Measurements from ENCODE around the gene PIP4K2B. TPM values are rescaled to one million over a fixed set of nuclear protein-coding genes. Genes with fewer than 3 reads are reported as not detected.

PIP4K2B gene
- total RNA-seq, 2 donors from 2014 or later, result 20.2 to 30.3 TPM

- Histone ChIP-seq H3K9me3 (no peaks in the 10 kb centered on the region), H3K27me3 (no peaks in the 10 kb centered on the region), H3K36me3 (replicated peaks in 1 of 2; ENCODE audit: insufficient read depth in 1 of 2, low read depth in 2 of 2) (peaks cover 0 to 3% of the 10 kb centered on the region in 2 donors), H3K27ac (no peak overlapping the region), H3K4me1 (peaks cover 6% of the 10 kb centered on the region), H3K4me3 (no peak overlapping the region)
- ATAC-seq (no peak), DNase-seq (peak in 3 of 4 donors; percentile 67 to 78 (median 78))
- intact Hi-C loops (cut with DNase I), result no loop called here
- TF ChIP-seq CTCF (IDR thresholded peaks at IDR 0.05), result no peak
- TF ChIP-seq POLR2A (IDR thresholded peaks at IDR 0.05), result no peak
- 54 to 80% methylated on average over 2 to 15 of the region's 16 CpGs for WGBS, 2 donors
These were observed 74.9 kb downstream of the PIP4K2B start for GRCh38 chr17:38724337-38724988.

- intact Hi-C loops (cut with DNase I), result no loop called here
- H3K27me3 ChIP-seq, result no peaks in the 10 kb centered on the region
These were observed 77.6 kb downstream of the PIP4K2B start for GRCh38 chr17:38721802-38722201.

GRCh38 chr17:38720941-38721340, 78.4 kb downstream of the PIP4K2B start:
- peaks cover 0 to 3% of the 10 kb centered on the region in 2 donors for H3K36me3 ChIP-seq (replicated peaks in 1 of 2; ENCODE audit: insufficient read depth in 1 of 2, low read depth in 2 of 2)
- intact Hi-C loops (cut with DNase I), result no loop called here
- no peaks in the 10 kb centered on the region for H3K9me3 ChIP-seq
- no peak overlapping the region for H3K4me3 ChIP-seq
- ATAC-seq, result no peak
- peaks cover 11% of the 10 kb centered on the region for H3K4me1 ChIP-seq
- no peak for DNase-seq
- 80 to 84% methylated on average over 6 of the region's 6 CpGs for WGBS, 2 donors
- H3K27ac ChIP-seq, result no peak overlapping the region
- H3K27me3 ChIP-seq, result no peaks in the 10 kb centered on the region
- TF ChIP-seq CTCF (IDR thresholded peaks at IDR 0.05) (no peak), POLR2A (IDR thresholded peaks at IDR 0.05) (no peak)

More at GRCh38 chr17:38721802-38722201, 77.6 kb downstream of the PIP4K2B start:
- WGBS, 2 donors, result 91% methylated on average over 16 of the region's 16 CpGs; no CpG with 5 or more reads in 1 of the 2 donors
- DNase-seq (no peak), ATAC-seq (no peak)
- Histone ChIP-seq H3K9me3 (no peaks in the 10 kb centered on the region), H3K27ac (no peak overlapping the region), H3K36me3 (replicated peaks in 1 of 2; ENCODE audit: insufficient read depth in 1 of 2, low read depth in 2 of 2) (peaks cover 0 to 3% of the 10 kb centered on the region in 2 donors), H3K4me3 (no peak overlapping the region), H3K4me1 (peaks cover 11% of the 10 kb centered on the region)
- no peak for TF ChIP-seq POLR2A (IDR thresholded peaks at IDR 0.05)

GRCh38 chr17:38719943-38720641, 79.3 kb downstream of the PIP4K2B start:
- no peak for TF ChIP-seq POLR2A (IDR thresholded peaks at IDR 0.05)
- TF ChIP-seq CTCF (IDR thresholded peaks at IDR 0.05), result no peak
- Histone ChIP-seq H3K27ac (no peak overlapping the region), H3K9me3 (no peaks in the 10 kb centered on the region), H3K27me3 (no peaks in the 10 kb centered on the region), H3K4me3 (no peak overlapping the region), H3K4me1 (peaks cover 11% of the 10 kb centered on the region), H3K36me3 (replicated peaks in 1 of 2; ENCODE audit: insufficient read depth in 1 of 2, low read depth in 2 of 2) (peaks cover 0 to 6% of the 10 kb centered on the region in 2 donors)
- DNase-seq, result no peak
- intact Hi-C loops (cut with DNase I), result no loop called here
- no peak for ATAC-seq
- WGBS, 2 donors, result 73 to 78% methylated on average over 27 to 34 of the region's 39 CpGs

- 91% methylated on average over 28 of the region's 29 CpGs for WGBS, 2 donors
- ATAC-seq, result no peak
These were observed 79.9 kb downstream of the PIP4K2B start for GRCh38 chr17:38719289-38719942.

More at GRCh38 chr17:38719289-38719942, 79.9 kb downstream of the PIP4K2B start:
- no peak overlapping the region for H3K4me3 ChIP-seq
- H3K9me3 ChIP-seq, result no peaks in the 10 kb centered on the region
- peak overlapping the region in 1 of 4 donors; percentile 25 for H3K27ac ChIP-seq
- H3K27me3 ChIP-seq, result no peaks in the 10 kb centered on the region
- H3K36me3 ChIP-seq (replicated peaks in 1 of 2; ENCODE audit: insufficient read depth in 1 of 2, low read depth in 2 of 2), result peaks cover 0 to 8% of the 10 kb centered on the region in 2 donors
- TF ChIP-seq CTCF (IDR thresholded peaks at IDR 0.05), result no peak
- TF ChIP-seq POLR2A (IDR thresholded peaks at IDR 0.05), result no peak
- peaks cover 11% of the 10 kb centered on the region for H3K4me1 ChIP-seq
- no peak for DNase-seq
- intact Hi-C loops (cut with DNase I), result no loop called here

Data from body of pancreas (tissue), 4 donors.